Mucosa of rectum (tissue), 2 donors: Measurements from ENCODE around the gene SLC45A1.

Experiments
- H3K27ac ChIP-seq, 2 donors: one replicate each; pipeline ENCODE4 v1.7.0; 2013; ENCODE audit warnings: inconsistent platforms in 2 of 2, low read depth in 2 of 2, low read length in 2 of 2
- H3K27me3 ChIP-seq, 2 donors: one replicate each; pipeline ENCODE4 v1.7.0; 2013; ENCODE audit warnings: low read length in 2 of 2; ENCODE audit not compliant: control insufficient read depth in 2 of 2, insufficient read depth in 2 of 2
- H3K36me3 ChIP-seq, 2 donors: one replicate each; pipeline ENCODE4 v1.7.0; 2013; ENCODE audit warnings: low read length in 2 of 2; ENCODE audit not compliant: control insufficient read depth in 2 of 2, insufficient read depth in 2 of 2
- H3K4me1 ChIP-seq, 2 donors: one replicate each; pipeline ENCODE4 v1.7.0; 2013; ENCODE audit warnings: low read length in 2 of 2, mild to moderate bottlenecking in 1 of 2; ENCODE audit not compliant: control insufficient read depth in 2 of 2, insufficient read depth in 2 of 2
- H3K4me3 ChIP-seq, 2 donors: one replicate each; pipeline ENCODE4 v1.7.0; 2013; ENCODE audit warnings: low read length in 2 of 2
- H3K9ac ChIP-seq, 2 donors: one replicate each; pipeline ENCODE4 v1.7.0; 2013; ENCODE audit warnings: low read length in 2 of 2, low read depth in 1 of 2, mild to moderate bottlenecking in 1 of 2
- H3K9me3 ChIP-seq, 2 donors: one replicate each; pipeline ENCODE4 v1.7.0; 2013; ENCODE audit warnings: low read length in 2 of 2; ENCODE audit not compliant: control insufficient read depth in 2 of 2
- donor health status: healthy.
- donor health status: Normal muscosa, but diverticular disease.

Gene SLC45A1

GRCh38 chr1:8384088-8384487 is 66.2 kb downstream of the SLC45A1 start:
- Histone ChIP-seq H3K9me3 (no peaks in the 10 kb centered on the region), H3K27me3 (no peaks in the 10 kb centered on the region), H3K36me3 (peaks cover 35 to 36% of the 10 kb centered on the region in 2 donors), H3K4me3 (no peak overlapping the region), H3K9ac (no peak overlapping the region), H3K4me1 (peaks cover 14 to 20% of the 10 kb centered on the region in 2 donors), H3K27ac (no peak overlapping the region)

DNA sequence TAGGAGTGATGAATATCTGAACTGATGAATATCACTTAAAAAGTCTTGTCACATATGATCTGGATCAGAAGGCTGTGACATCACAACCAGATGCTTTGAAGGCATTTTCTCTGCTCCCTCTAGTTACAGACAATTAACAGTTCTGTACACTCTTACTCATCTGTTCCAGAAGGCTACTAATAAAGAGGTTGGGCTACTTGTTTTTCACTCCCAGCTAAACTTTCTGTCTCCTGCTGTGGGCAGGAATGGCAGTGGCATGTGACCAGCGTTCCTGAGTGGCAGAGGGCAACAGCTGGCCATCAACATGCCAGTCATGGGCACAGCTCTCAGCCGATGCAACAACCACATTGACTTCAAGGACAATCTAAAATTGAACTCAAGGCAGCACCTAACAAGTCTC is 66.7 kb downstream of the SLC45A1 start:
- H3K4me1 ChIP-seq = peaks cover 13 to 17% of the 10 kb centered on the region in 2 donors
- no peaks in the 10 kb centered on the region for H3K9me3 ChIP-seq
- H3K27me3 ChIP-seq = no peaks in the 10 kb centered on the region
- H3K27ac ChIP-seq = no peak overlapping the region
- no peak overlapping the region for H3K9ac ChIP-seq
- H3K4me3 ChIP-seq = no peak overlapping the region
- H3K36me3 ChIP-seq = peaks cover 40 to 41% of the 10 kb centered on the region in 2 donors

- peaks cover 36 to 45% of the 10 kb centered on the region in 2 donors for H3K36me3 ChIP-seq
- peaks cover 13 to 17% of the 10 kb centered on the region in 2 donors for H3K4me1 ChIP-seq
- H3K9me3 ChIP-seq = no peaks in the 10 kb centered on the region
- no peak overlapping the region for H3K9ac ChIP-seq
- no peak overlapping the region for H3K27ac ChIP-seq
- H3K27me3 ChIP-seq = no peaks in the 10 kb centered on the region
- no peak overlapping the region for H3K4me3 ChIP-seq
Observed at GRCh38 chr1:8386247-8386646, 68.3 kb downstream of the SLC45A1 start.

DNA sequence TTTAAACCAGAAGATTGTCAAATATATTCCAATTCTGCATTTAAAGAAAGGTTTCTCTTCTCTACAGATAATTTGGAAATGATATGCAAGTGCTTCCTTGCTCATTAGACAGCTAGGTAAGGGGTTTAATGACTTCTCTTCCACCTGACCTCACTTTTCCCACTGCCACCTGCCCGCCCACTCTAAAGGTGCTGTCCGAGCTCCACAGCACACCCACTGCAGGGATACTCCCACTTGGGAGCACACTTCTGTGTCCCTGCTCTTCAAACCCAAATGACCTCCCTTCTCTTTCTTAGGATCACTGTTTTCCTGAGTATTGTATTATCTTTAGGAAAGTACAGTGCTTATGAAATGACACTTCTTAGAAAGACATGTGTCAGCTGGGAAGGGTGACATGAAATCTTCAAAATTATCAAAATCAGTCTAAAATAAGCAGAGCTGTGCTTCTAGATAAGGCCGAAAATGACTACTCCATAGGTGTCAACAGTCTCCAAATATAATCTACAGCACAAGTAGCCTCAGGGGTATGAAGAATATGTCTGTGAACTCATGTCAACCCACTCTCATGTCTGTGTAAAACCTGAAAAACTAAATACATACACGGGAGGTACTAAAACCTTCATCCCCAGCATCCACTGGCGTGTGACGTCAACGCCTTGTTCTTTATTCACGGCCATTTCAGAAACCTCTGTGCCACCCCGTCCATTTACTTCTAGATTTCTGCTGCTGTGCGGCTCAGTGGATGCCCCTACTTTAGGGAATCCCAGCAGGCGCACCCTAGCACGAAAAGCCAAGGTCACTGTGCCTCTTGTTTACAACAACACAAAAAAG is 71.0 kb downstream of the SLC45A1 start:
- Histone ChIP-seq H3K27ac (no peak overlapping the region), H3K36me3 (peaks cover 30 to 39% of the 10 kb centered on the region in 2 donors), H3K27me3 (no peaks in the 10 kb centered on the region), H3K9me3 (no peaks in the 10 kb centered on the region), H3K9ac (no peak overlapping the region), H3K4me1 (peaks cover 10 to 11% of the 10 kb centered on the region in 2 donors), H3K4me3 (no peak overlapping the region)

GRCh38 chr1:8389958-8390535 is 72.1 kb downstream of the SLC45A1 start:
- H3K4me3 ChIP-seq = no peak overlapping the region
- H3K36me3 ChIP-seq = peaks cover 21 to 29% of the 10 kb centered on the region in 2 donors
- no peak overlapping the region for H3K9ac ChIP-seq
- H3K9me3 ChIP-seq = no peaks in the 10 kb centered on the region
- no peaks in the 10 kb centered on the region for H3K27me3 ChIP-seq
- peaks cover 7 to 10% of the 10 kb centered on the region in 2 donors for H3K4me1 ChIP-seq
- H3K27ac ChIP-seq = no peak overlapping the region

GRCh38 chr1:8390707-8391106 is 72.8 kb downstream of the SLC45A1 start:
- Histone ChIP-seq H3K36me3 (peaks cover 21 to 29% of the 10 kb centered on the region in 2 donors), H3K27ac (no peak overlapping the region), H3K9me3 (no peaks in the 10 kb centered on the region), H3K9ac (no peak overlapping the region), H3K4me3 (no peak overlapping the region), H3K4me1 (peaks cover 8 to 10% of the 10 kb centered on the region in 2 donors), H3K27me3 (no peaks in the 10 kb centered on the region)

GRCh38 chr1:8392522-8392921 is 74.6 kb downstream of the SLC45A1 start:
- Histone ChIP-seq H3K9me3 (no peaks in the 10 kb centered on the region), H3K27me3 (no peaks in the 10 kb centered on the region), H3K4me1 (peaks cover 16 to 18% of the 10 kb centered on the region in 2 donors), H3K27ac (no peak overlapping the region), H3K36me3 (peaks cover 33 to 34% of the 10 kb centered on the region in 2 donors), H3K9ac (no peak overlapping the region), H3K4me3 (no peak overlapping the region)
